ENCODE results near the gene PPP1R37.

The PPP1R37 gene

DNA sequence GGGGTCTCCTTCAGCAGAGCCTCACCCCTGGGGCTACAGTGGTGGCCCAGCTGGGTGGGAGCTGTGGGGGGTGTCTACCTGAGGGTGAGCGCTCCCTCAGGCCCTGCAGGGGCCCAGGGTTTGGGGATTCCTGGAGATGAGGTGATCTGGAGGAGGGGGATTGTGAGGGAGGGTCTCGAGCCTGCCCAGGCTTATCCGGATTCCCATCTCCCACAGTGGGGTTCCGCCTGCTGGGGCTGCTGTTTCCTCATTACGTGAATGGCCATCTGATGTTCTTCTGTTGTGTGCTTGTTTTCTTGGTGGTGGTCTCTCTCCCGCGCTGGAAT, 4.4 kb downstream of the PPP1R37 start:
- no peak for TF ChIP-seq SIN3A (IDR thresholded peaks at IDR 0.05; ENCODE audit: borderline replicate concordance, insufficient read depth, low read length)
- TF ChIP-seq, protein P1, sequence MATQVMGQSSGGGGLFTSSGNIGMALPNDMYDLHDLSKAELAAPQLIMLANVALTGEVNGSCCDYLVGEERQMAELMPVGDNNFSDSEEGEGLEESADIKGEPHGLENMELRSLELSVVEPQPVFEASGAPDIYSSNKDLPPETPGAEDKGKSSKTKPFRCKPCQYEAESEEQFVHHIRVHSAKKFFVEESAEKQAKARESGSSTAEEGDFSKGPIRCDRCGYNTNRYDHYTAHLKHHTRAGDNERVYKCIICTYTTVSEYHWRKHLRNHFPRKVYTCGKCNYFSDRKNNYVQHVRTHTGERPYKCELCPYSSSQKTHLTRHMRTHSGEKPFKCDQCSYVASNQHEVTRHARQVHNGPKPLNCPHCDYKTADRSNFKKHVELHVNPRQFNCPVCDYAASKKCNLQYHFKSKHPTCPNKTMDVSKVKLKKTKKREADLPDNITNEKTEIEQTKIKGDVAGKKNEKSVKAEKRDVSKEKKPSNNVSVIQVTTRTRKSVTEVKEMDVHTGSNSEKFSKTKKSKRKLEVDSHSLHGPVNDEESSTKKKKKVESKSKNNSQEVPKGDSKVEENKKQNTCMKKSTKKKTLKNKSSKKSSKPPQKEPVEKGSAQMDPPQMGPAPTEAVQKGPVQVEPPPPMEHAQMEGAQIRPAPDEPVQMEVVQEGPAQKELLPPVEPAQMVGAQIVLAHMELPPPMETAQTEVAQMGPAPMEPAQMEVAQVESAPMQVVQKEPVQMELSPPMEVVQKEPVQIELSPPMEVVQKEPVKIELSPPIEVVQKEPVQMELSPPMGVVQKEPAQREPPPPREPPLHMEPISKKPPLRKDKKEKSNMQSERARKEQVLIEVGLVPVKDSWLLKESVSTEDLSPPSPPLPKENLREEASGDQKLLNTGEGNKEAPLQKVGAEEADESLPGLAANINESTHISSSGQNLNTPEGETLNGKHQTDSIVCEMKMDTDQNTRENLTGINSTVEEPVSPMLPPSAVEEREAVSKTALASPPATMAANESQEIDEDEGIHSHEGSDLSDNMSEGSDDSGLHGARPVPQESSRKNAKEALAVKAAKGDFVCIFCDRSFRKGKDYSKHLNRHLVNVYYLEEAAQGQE (IDR thresholded peaks at IDR 0.05; ENCODE audit: insufficient read depth in 1 of 2, low read depth in 2 of 2, low read length in 2 of 2): no peak
- no peak for TF ChIP-seq POLR2AphosphoS5 (IDR thresholded peaks at IDR 0.05; ENCODE audit: low read depth, low read length)
- no peak for TF ChIP-seq FOXP2 (optimal IDR thresholded peaks at IDR 0.05; ENCODE audit: borderline replicate concordance, extremely low read depth, extremely low read length, insufficient read depth)
- TF ChIP-seq TAF1 (IDR thresholded peaks at IDR 0.05; ENCODE audit: borderline replicate concordance, insufficient read depth, low read length): no peak

DNA sequence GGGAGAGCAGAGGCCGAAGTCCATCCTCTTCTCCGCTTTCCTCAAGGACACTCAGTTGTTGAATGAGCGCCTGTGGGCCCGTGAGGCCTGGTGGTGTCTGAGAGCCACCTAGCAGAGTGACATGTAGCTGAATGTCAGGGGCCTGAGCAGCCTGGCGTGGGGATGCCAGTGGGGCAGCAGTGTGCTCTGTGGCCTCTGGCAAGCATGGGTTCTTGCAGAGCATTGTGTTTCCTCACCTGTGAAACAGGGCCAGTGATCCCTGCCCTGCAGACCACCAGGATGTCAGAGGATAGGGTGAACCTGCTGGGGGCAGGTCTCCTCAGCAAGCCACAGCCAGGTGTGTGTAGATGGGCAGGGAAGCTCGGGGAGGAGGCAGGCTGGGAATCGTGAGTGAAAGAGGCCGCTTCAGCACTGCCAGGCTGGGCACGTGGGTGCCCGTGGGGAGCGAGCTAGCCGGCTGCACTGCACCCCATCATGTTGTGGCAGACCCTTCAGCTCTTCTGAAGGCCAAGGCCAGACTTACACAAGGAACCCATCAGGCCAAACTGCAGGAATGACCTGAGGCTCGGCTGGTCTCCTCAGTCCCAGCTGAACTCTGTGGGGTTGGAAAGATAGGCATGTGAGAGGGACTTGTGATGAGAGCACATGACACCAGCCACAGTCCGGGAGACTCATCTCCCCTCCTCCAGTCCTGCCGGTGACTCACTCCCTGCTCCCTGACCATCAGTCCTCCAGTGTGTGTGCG, 5.0 kb downstream of the PPP1R37 start:
- TF ChIP-seq POLR2AphosphoS5 (IDR thresholded peaks at IDR 0.05; ENCODE audit: low read depth, low read length) (no peak), TAF1 (IDR thresholded peaks at IDR 0.05; ENCODE audit: borderline replicate concordance, insufficient read depth, low read length) (peak; percentile 24; the same call in 1 of the 2 replicates), FOXP2 (optimal IDR thresholded peaks at IDR 0.05; ENCODE audit: borderline replicate concordance, extremely low read depth, extremely low read length, insufficient read depth) (peak; percentile 24), SIN3A (IDR thresholded peaks at IDR 0.05; ENCODE audit: borderline replicate concordance, insufficient read depth, low read length) (peak; percentile 83; the same call in 1 of the 2 replicates)
- TF ChIP-seq, protein P1 (IDR thresholded peaks at IDR 0.05; ENCODE audit: insufficient read depth in 1 of 2, low read depth in 2 of 2, low read length in 2 of 2): no peak

DNA sequence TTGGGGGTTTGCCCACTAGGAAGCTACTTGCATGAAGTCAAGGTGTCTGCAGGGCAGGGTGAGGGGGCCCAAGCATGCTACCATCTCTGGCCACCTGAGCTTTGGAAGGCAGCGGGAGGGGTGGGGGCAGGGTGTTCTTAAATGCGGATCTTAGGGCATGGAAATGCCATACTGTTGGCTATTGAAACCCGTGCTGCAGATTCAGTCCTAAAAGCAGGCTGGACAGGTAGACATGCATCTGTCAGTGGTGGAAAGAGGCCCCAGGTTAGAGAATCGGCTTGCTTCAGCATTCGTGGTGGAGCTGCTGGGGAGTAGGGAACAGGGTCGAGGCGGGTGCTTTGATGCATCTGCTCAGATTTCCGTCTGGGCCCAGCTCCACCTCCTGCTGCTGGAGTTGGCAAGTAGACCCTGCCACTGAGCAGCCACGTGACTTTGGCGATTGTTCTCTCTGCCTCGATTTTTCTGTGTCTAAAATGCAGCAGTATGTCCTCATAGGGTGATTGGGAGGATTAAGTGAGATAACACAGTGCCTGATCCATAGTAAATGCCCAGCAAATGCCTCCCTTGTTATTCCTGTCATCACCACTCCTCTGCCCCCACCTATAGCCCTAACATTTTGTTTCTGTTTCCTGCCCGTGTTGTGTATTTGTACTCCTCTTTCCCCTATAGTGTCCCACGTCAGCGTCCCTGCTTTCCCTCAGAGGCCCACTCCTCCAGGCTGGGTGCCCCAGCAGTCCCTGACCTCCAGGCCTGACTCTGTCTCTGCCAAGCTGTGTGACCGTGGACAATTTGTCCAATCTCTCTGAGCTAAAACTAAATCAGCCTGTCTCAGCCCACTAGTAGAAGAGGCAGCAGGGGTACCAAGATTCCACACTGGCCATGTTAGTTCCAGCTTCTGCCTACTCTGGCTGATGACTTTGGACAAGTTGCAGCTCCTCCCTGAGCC, 5.8 kb downstream of the PPP1R37 start:
- TF ChIP-seq TAF1 (IDR thresholded peaks at IDR 0.05; ENCODE audit: borderline replicate concordance, insufficient read depth, low read length): 0 out of 2 replicates have a peak, but pooled peaks have one; percentile 11
- 0 out of 2 replicates have a peak, but pooled peaks have one; percentile 3 for TF ChIP-seq SIN3A (IDR thresholded peaks at IDR 0.05; ENCODE audit: borderline replicate concordance, insufficient read depth, low read length)
- TF ChIP-seq, protein P1 (IDR thresholded peaks at IDR 0.05; ENCODE audit: insufficient read depth in 1 of 2, low read depth in 2 of 2, low read length in 2 of 2): 0 out of 4 replicates have a peak, but pooled peaks of 1 of the 2 experiments have one; percentile 39
- no peak for TF ChIP-seq FOXP2 (optimal IDR thresholded peaks at IDR 0.05; ENCODE audit: borderline replicate concordance, extremely low read depth, extremely low read length, insufficient read depth)
- TF ChIP-seq POLR2AphosphoS5 (IDR thresholded peaks at IDR 0.05; ENCODE audit: low read depth, low read length): peak; percentile 43; the same call in 1 of the 2 replicates

DNA sequence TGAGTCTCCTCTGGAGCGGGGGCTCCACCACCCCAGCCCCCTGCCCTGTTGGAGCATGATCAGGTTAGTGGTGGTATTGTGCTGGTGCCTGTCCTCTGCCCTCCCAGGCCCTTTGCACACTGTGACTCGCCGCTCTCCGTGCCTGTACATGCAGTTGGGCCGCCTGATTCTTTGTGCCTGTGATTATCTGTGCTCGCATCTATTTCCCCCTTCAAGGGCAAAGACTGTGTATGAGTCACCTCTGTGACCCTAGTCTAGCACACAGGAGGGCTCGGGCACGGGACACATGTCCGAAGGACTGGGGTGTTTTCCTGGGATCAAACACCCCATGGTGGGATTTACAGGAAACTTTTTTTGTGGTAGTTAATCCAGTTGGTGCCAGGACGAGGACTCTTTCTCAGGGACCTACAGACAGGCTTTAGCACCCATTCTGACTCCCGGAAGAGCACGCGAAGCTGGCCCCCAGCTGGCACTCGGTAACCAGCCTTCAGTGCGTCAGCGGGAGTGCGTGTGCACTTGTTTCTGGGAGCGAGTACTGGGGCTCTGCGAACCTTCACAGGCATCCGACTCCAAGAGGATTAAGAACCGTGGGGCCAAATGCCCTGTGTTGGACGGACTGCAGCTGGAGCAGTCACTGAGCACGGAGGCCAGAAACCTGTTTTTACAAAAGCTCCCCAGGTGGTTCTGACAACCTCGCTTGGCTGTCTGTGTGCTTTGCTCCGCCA, 6.7 kb downstream of the PPP1R37 start:
- TF ChIP-seq TAF1 (IDR thresholded peaks at IDR 0.05; ENCODE audit: borderline replicate concordance, insufficient read depth, low read length): no peak
- no peak for TF ChIP-seq FOXP2 (optimal IDR thresholded peaks at IDR 0.05; ENCODE audit: borderline replicate concordance, extremely low read depth, extremely low read length, insufficient read depth)
- no peak for TF ChIP-seq POLR2AphosphoS5 (IDR thresholded peaks at IDR 0.05; ENCODE audit: low read depth, low read length)
- TF ChIP-seq, protein P1 (IDR thresholded peaks at IDR 0.05; ENCODE audit: insufficient read depth in 1 of 2, low read depth in 2 of 2, low read length in 2 of 2): no peak
- no peak for TF ChIP-seq SIN3A (IDR thresholded peaks at IDR 0.05; ENCODE audit: borderline replicate concordance, insufficient read depth, low read length)
